Breast epithelium (tissue), 3 donors: ENCODE results near the gene F10.

Experiments used
- CTCF ChIP-seq, 3 donors: fragments of 450-650 bp; IDR thresholded peaks; one replicate each; pipeline ENCODE4 v1.5.1; 2016 to 2017; ENCODE audit warnings: antibody characterized with exemption in 3 of 3, mild to moderate bottlenecking in 3 of 3, moderate library complexity in 3 of 3
- POLR2A ChIP-seq: fragments of 450-650 bp; IDR thresholded peaks from one replicate; pipeline ENCODE4 v1.6.1; 2016; ENCODE audit warnings: antibody characterized with exemption, mild to moderate bottlenecking, moderate library complexity
- POLR2AphosphoS5 ChIP-seq, 3 donors: sonication (generic); formaldehyde crosslinking; IDR thresholded peaks; one replicate each; pipeline ENCODE4 v1.6.1; 2017; ENCODE audit warnings: antibody characterized with exemption in 3 of 3

GRCh38 chr13:113084943-113085540 is 37.6 kb upstream of the F10 start:
- TF ChIP-seq CTCF (IDR thresholded peaks at IDR 0.05) (no peak), POLR2A (no peak), POLR2AphosphoS5 (IDR thresholded peaks at IDR 0.05) (no peak)
